Measurements from ENCODE around the gene RNF169.

GRCh38 chr11:74877132-74877531 lies 128.5 kb downstream of the RNF169 start:
- TF ChIP-seq, protein P1, sequence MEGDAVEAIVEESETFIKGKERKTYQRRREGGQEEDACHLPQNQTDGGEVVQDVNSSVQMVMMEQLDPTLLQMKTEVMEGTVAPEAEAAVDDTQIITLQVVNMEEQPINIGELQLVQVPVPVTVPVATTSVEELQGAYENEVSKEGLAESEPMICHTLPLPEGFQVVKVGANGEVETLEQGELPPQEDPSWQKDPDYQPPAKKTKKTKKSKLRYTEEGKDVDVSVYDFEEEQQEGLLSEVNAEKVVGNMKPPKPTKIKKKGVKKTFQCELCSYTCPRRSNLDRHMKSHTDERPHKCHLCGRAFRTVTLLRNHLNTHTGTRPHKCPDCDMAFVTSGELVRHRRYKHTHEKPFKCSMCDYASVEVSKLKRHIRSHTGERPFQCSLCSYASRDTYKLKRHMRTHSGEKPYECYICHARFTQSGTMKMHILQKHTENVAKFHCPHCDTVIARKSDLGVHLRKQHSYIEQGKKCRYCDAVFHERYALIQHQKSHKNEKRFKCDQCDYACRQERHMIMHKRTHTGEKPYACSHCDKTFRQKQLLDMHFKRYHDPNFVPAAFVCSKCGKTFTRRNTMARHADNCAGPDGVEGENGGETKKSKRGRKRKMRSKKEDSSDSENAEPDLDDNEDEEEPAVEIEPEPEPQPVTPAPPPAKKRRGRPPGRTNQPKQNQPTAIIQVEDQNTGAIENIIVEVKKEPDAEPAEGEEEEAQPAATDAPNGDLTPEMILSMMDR (IDR thresholded peaks at IDR 0.05), result peak in 3 of 4 experiments; percentile 24 to 31 (median 28)
- no peak for TF ChIP-seq POLR2A (IDR thresholded peaks at IDR 0.05)
- no peak for TF ChIP-seq POLR2AphosphoS5 (IDR thresholded peaks at IDR 0.05)
- TF ChIP-seq EP300 (IDR thresholded peaks at IDR 0.05), result no peak
